GM18873 (cell line): ENCODE data around the gene KIF1B.
"Not testable (repeated sequence)": the region's sequence is repeated elsewhere in the genome, so short reads cannot be mapped to it uniquely, and the experiment has no call there.

Source experiments
- ATAC-seq: cut with Tn5 transposase; IDR thresholded peaks from one replicate; pipeline ENCODE4 v1.9.1; 2021; ENCODE audit warnings: mild to moderate bottlenecking, moderate library complexity, moderate number of reproducible peaks; ENCODE audit not compliant: unreplicated experiment, low FRiP score

KIF1B gene

GRCh38 chr1:10380594-10381275 is 170.4 kb downstream of the KIF1B start:
- ATAC-seq: no peak

GRCh38 chr1:10383630-10384029 is 173.3 kb downstream of the KIF1B start:
- ATAC-seq: no peak

GRCh38 chr1:10384219-10384618 is 173.8 kb downstream of the KIF1B start:
- ATAC-seq: no peak

GRCh38 chr1:10386761-10387676 is 176.6 kb downstream of the KIF1B start:
- no peak for ATAC-seq

GRCh38 chr1:10387677-10388386 is 177.5 kb downstream of the KIF1B start:
- ATAC-seq: no peak

- ATAC-seq: no peak
Observed at GRCh38 chr1:10388387-10388715, 178.0 kb downstream of the KIF1B start.

GRCh38 chr1:10389271-10389973 is 179.1 kb downstream of the KIF1B start:
- no peak for ATAC-seq

- no peak for ATAC-seq
Observed at GRCh38 chr1:10396870-10397269, 186.5 kb downstream of the KIF1B start.

GRCh38 chr1:10398278-10398733 is 187.9 kb downstream of the KIF1B start:
- no peak for ATAC-seq

- ATAC-seq: peak; percentile 95
Observed at GRCh38 chr1:10398734-10399443, 188.5 kb downstream of the KIF1B start, which contains the start of gene PGD. TSS of gene PGD (plus strand) at chr1:10399064. CDS start at chr1:10399118, 54 bp downstream.

GRCh38 chr1:10399444-10399941 is 189.1 kb downstream of the KIF1B start:
- no peak for ATAC-seq

GRCh38 chr1:10400013-10400412 is 189.6 kb downstream of the KIF1B start:
- no peak for ATAC-seq

GRCh38 chr1:10401281-10401680 is 190.9 kb downstream of the KIF1B start:
- ATAC-seq: no peak

- ATAC-seq: no peak
Observed at GRCh38 chr1:10402729-10403274, 192.4 kb downstream of the KIF1B start.

GRCh38 chr1:10407201-10407600 is 196.8 kb downstream of the KIF1B start:
- no peak for ATAC-seq

GRCh38 chr1:10415211-10415930 is 205.0 kb downstream of the KIF1B start:
- ATAC-seq: no peak

- not testable (repeated sequence) for ATAC-seq
Observed at GRCh38 chr1:10415967-10416366, 205.6 kb downstream of the KIF1B start.

- not testable (repeated sequence) for ATAC-seq
Observed at GRCh38 chr1:10418741-10419140, 208.4 kb downstream of the KIF1B start.

GRCh38 chr1:10419351-10419750 is 209.0 kb downstream of the KIF1B start:
- ATAC-seq: no peak
